Activated naive CD4-positive, alpha-beta T cell treated with anti-CD3 and anti-CD28 coated beads, Interleukin-2, amount 50 U/mL, for 24 hours (primary cell): ENCODE data around the gene TMEM243.
"Not testable (repeated sequence)": the region's sequence is repeated elsewhere in the genome, so short reads cannot be mapped to it uniquely, and the experiment has no call there.

Experiments
- H3K27ac Mint-ChIP-seq: one replicate; pipeline ENCODE4 v1.8.0; 2021; ENCODE audit warnings: mild to moderate bottlenecking, mixed read lengths
- H3K27me3 Mint-ChIP-seq: one replicate; pipeline ENCODE4 v1.8.0; 2021; ENCODE audit warnings: mixed read lengths
- H3K36me3 Mint-ChIP-seq: one replicate; pipeline ENCODE4 v1.8.0; 2021; ENCODE audit warnings: mixed read lengths
- H3K4me1 Mint-ChIP-seq: one replicate; pipeline ENCODE4 v1.8.0; 2021; ENCODE audit warnings: mixed read lengths
- H3K4me3 Mint-ChIP-seq: one replicate; pipeline ENCODE4 v1.8.0; 2021; ENCODE audit warnings: mild to moderate bottlenecking, mixed read lengths
- H3K9me3 Mint-ChIP-seq: one replicate; pipeline ENCODE4 v1.8.0; 2021; ENCODE audit warnings: mixed read lengths

The TMEM243 gene

GRCh38 chr7:87217983-87218653 is 1.4 kb downstream of the TMEM243 start:
- H3K36me3 Mint-ChIP-seq = peaks cover 11% of the 10 kb centered on the region
- H3K4me3 Mint-ChIP-seq = peak overlapping the region; percentile 99
- H3K4me1 Mint-ChIP-seq = peaks cover 57% of the 10 kb centered on the region
- H3K27me3 Mint-ChIP-seq = no peaks in the 10 kb centered on the region
- H3K9me3 Mint-ChIP-seq = no peaks in the 10 kb centered on the region
- H3K27ac Mint-ChIP-seq = peak overlapping the region; percentile 99

GRCh38 chr7:87216701-87217508 is 2.6 kb downstream of the TMEM243 start:
- Mint-ChIP-seq H3K27me3 (no peaks in the 10 kb centered on the region), H3K4me1 (peaks cover 69% of the 10 kb centered on the region), H3K36me3 (peaks cover 11% of the 10 kb centered on the region), H3K9me3 (no peaks in the 10 kb centered on the region), H3K4me3 (peak overlapping the region; percentile 99), H3K27ac (peak overlapping the region; percentile 99)

- Mint-ChIP-seq H3K27me3 (no peaks in the 10 kb centered on the region), H3K9me3 (no peaks in the 10 kb centered on the region), H3K27ac (peak overlapping the region; percentile 94), H3K36me3 (peaks cover 12% of the 10 kb centered on the region), H3K4me1 (peaks cover 81% of the 10 kb centered on the region), H3K4me3 (no peak overlapping the region)
Observed at GRCh38 chr7:87215046-87215445, 4.5 kb downstream of the TMEM243 start.

- H3K27ac Mint-ChIP-seq = peak overlapping the region; percentile 94
- H3K4me3 Mint-ChIP-seq = peak overlapping the region; percentile 85
- H3K36me3 Mint-ChIP-seq = peaks cover 16% of the 10 kb centered on the region
- H3K9me3 Mint-ChIP-seq = no peaks in the 10 kb centered on the region
- peaks cover 93% of the 10 kb centered on the region for H3K4me1 Mint-ChIP-seq
- no peaks in the 10 kb centered on the region for H3K27me3 Mint-ChIP-seq
Observed at GRCh38 chr7:87213811-87214210, 5.7 kb downstream of the TMEM243 start.

GRCh38 chr7:87213252-87213651 is 6.3 kb downstream of the TMEM243 start:
- no peaks in the 10 kb centered on the region for H3K27me3 Mint-ChIP-seq
- H3K27ac Mint-ChIP-seq = peak overlapping the region; percentile 99
- H3K9me3 Mint-ChIP-seq = no peaks in the 10 kb centered on the region
- peaks cover 94% of the 10 kb centered on the region for H3K4me1 Mint-ChIP-seq
- H3K36me3 Mint-ChIP-seq = peaks cover 16% of the 10 kb centered on the region
- peak overlapping the region; percentile 85 for H3K4me3 Mint-ChIP-seq

GRCh38 chr7:87212498-87212897 is 7.0 kb downstream of the TMEM243 start:
- H3K27me3 Mint-ChIP-seq = no peaks in the 10 kb centered on the region
- no peaks in the 10 kb centered on the region for H3K9me3 Mint-ChIP-seq
- peaks cover 94% of the 10 kb centered on the region for H3K4me1 Mint-ChIP-seq
- peak overlapping the region; percentile 99 for H3K27ac Mint-ChIP-seq
- peaks cover 22% of the 10 kb centered on the region for H3K36me3 Mint-ChIP-seq
- H3K4me3 Mint-ChIP-seq = peak overlapping the region; percentile 85

GRCh38 chr7:87210506-87210905 is 9.0 kb downstream of the TMEM243 start:
- peak overlapping the region; percentile 91 for H3K27ac Mint-ChIP-seq
- no peaks in the 10 kb centered on the region for H3K27me3 Mint-ChIP-seq
- peaks cover 4% of the 10 kb centered on the region for H3K9me3 Mint-ChIP-seq
- peak overlapping the region; percentile 11 for H3K4me3 Mint-ChIP-seq
- peaks cover 30% of the 10 kb centered on the region for H3K36me3 Mint-ChIP-seq
- H3K4me1 Mint-ChIP-seq = peaks cover 83% of the 10 kb centered on the region

- Mint-ChIP-seq H3K27ac (peak overlapping the region; percentile 82), H3K27me3 (no peaks in the 10 kb centered on the region), H3K4me3 (peak overlapping the region; percentile 16), H3K4me1 (peaks cover 75% of the 10 kb centered on the region), H3K9me3 (peaks cover 4% of the 10 kb centered on the region), H3K36me3 (peaks cover 32% of the 10 kb centered on the region)
Observed at GRCh38 chr7:87209295-87209924, 10.1 kb downstream of the TMEM243 start.

- Mint-ChIP-seq H3K27me3 (no peaks in the 10 kb centered on the region), H3K9me3 (peaks cover 9% of the 10 kb centered on the region), H3K27ac (no peak overlapping the region), H3K4me1 (peaks cover 72% of the 10 kb centered on the region), H3K4me3 (no peak overlapping the region), H3K36me3 (peaks cover 47% of the 10 kb centered on the region)
Observed at GRCh38 chr7:87206361-87206760, 13.2 kb downstream of the TMEM243 start.

GRCh38 chr7:87205701-87206100 is 13.8 kb downstream of the TMEM243 start:
- H3K4me3 Mint-ChIP-seq, H3K27me3 Mint-ChIP-seq, H3K9me3 Mint-ChIP-seq: not testable (repeated sequence)
- Mint-ChIP-seq H3K27ac (peak overlapping the region; percentile 36), H3K36me3 (peaks cover 47% of the 10 kb centered on the region), H3K4me1 (peaks cover 72% of the 10 kb centered on the region)

GRCh38 chr7:87204933-87205332 is 14.6 kb downstream of the TMEM243 start:
- Mint-ChIP-seq H3K9me3 (peaks cover 9% of the 10 kb centered on the region), H3K27me3 (no peaks in the 10 kb centered on the region), H3K36me3 (peaks cover 45% of the 10 kb centered on the region), H3K27ac (no peak overlapping the region), H3K4me3 (no peak overlapping the region), H3K4me1 (peaks cover 72% of the 10 kb centered on the region)

GRCh38 chr7:87203929-87204328 is 15.6 kb downstream of the TMEM243 start:
- Mint-ChIP-seq H3K4me1 (peaks cover 72% of the 10 kb centered on the region), H3K36me3 (peaks cover 47% of the 10 kb centered on the region), H3K4me3 (peak overlapping the region; percentile 41), H3K27ac (peak overlapping the region; percentile 79)
- H3K9me3 Mint-ChIP-seq, H3K27me3 Mint-ChIP-seq: not testable (repeated sequence)

GRCh38 chr7:87202705-87203104 is 16.8 kb downstream of the TMEM243 start:
- peaks cover 66% of the 10 kb centered on the region for H3K4me1 Mint-ChIP-seq
- H3K27me3 Mint-ChIP-seq = no peaks in the 10 kb centered on the region
- H3K9me3 Mint-ChIP-seq = peaks cover 9% of the 10 kb centered on the region
- no peak overlapping the region for H3K4me3 Mint-ChIP-seq
- H3K36me3 Mint-ChIP-seq = peaks cover 54% of the 10 kb centered on the region
- peak overlapping the region; percentile 96 for H3K27ac Mint-ChIP-seq

GRCh38 chr7:87202208-87202607 is 17.3 kb downstream of the TMEM243 start:
- Mint-ChIP-seq H3K27me3 (no peaks in the 10 kb centered on the region), H3K9me3 (peaks cover 9% of the 10 kb centered on the region), H3K4me1 (peaks cover 66% of the 10 kb centered on the region), H3K27ac (peak overlapping the region; percentile 96), H3K36me3 (peaks cover 54% of the 10 kb centered on the region), H3K4me3 (peak overlapping the region; percentile 27)

GRCh38 chr7:87199700-87200450 is 19.7 kb downstream of the TMEM243 start:
- Mint-ChIP-seq H3K9me3 (peaks cover 5% of the 10 kb centered on the region), H3K4me3 (peak overlapping the region; percentile 0), H3K27ac (peak overlapping the region; percentile 91), H3K27me3 (no peaks in the 10 kb centered on the region), H3K4me1 (peaks cover 74% of the 10 kb centered on the region), H3K36me3 (peaks cover 47% of the 10 kb centered on the region)
